Loucy (cell line): ENCODE data around the gene HDAC10.
A peak's percentile ranks its signal among the peaks of the same experiment; 100 is the strongest.

Source experiments
- H2AFZ ChIP-seq: fragments of 200-600 bp; sonication (generic); 2 replicates; pipeline ENCODE4 v1.6.0; 2016; ENCODE audit warnings: antibody characterized with exemption, mild to moderate bottlenecking, low read length, moderate library complexity
- H3F3A ChIP-seq: fragments of 200-600 bp; 2 replicates; pipeline ENCODE4 v1.6.0; 2016; ENCODE audit warnings: antibody characterized with exemption, low read depth, mild to moderate bottlenecking
- H3K27me3 ChIP-seq: fragments of 200-600 bp; sonication (generic); 2 replicates; pipeline ENCODE4 v1.6.1; 2014; ENCODE audit warnings: low read length, mild to moderate bottlenecking; ENCODE audit not compliant: insufficient read depth, poor library complexity, severe bottlenecking
- H3K36me3 ChIP-seq: fragments of 200-600 bp; sonication (generic); 2 replicates; pipeline ENCODE4 v1.6.1; 2016; ENCODE audit warnings: low read length; ENCODE audit not compliant: insufficient read depth
- H3K4me1 ChIP-seq: fragments of 200-600 bp; sonication (generic); 2 replicates; pipeline ENCODE4 v1.5.1; 2014; ENCODE audit warnings: low read length, mild to moderate bottlenecking; ENCODE audit not compliant: insufficient read depth, poor library complexity, severe bottlenecking
- H3K4me2 ChIP-seq: fragments of 200-600 bp; sonication (generic); 2 replicates; pipeline ENCODE4 v1.6.0; 2014; ENCODE audit warnings: antibody characterized with exemption, low read length, low read depth, mild to moderate bottlenecking; ENCODE audit not compliant: poor library complexity, severe bottlenecking
- H3K4me3 ChIP-seq: fragments of 200-600 bp; sonication (generic); 2 replicates; pipeline ENCODE4 v1.5.1; 2014; ENCODE audit warnings: low read length, mild to moderate bottlenecking, mixed read lengths; ENCODE audit not compliant: poor library complexity, severe bottlenecking
- H3K79me2 ChIP-seq: fragments of 200-600 bp; sonication (generic); 2 replicates; pipeline ENCODE4 v1.6.1; 2014; ENCODE audit warnings: low read length; ENCODE audit not compliant: insufficient read depth
- H3K9ac ChIP-seq: fragments of 200-600 bp; sonication (generic); 2 replicates; pipeline ENCODE4 v1.6.0; 2014; ENCODE audit warnings: mild to moderate bottlenecking, low read depth, low read length, moderate library complexity; ENCODE audit not compliant: poor library complexity, severe bottlenecking
- H3K9me2 ChIP-seq: fragments of 200-600 bp; sonication (generic); replicated peaks from 2 replicates; pipeline ENCODE4 v1.6.1; 2016; ENCODE audit warnings: low read depth, low read length, mixed read lengths
- H3K9me3 ChIP-seq: fragments of 200-600 bp; sonication (generic); 2 replicates; pipeline ENCODE4 v1.6.1; 2014; ENCODE audit warnings: mild to moderate bottlenecking, antibody characterized with exemption, low read length, low read depth; ENCODE audit not compliant: insufficient read depth
- H4K20me1 ChIP-seq: fragments of 200-600 bp; sonication (generic); 2 replicates; pipeline ENCODE4 v1.6.0; 2014; ENCODE audit warnings: antibody characterized with exemption, low read length, mild to moderate bottlenecking; ENCODE audit not compliant: insufficient read depth, poor library complexity, severe bottlenecking
- CTCF ChIP-seq: fragments of 200-600 bp; sonication (generic); conservative IDR thresholded peaks from 2 replicates; pipeline ENCODE4 v1.5.1; 2014; ENCODE audit warnings: mild to moderate bottlenecking, antibody characterized with exemption, low read length
- EZH2phosphoT487 ChIP-seq: fragments of 200-600 bp; IDR thresholded peaks from 2 replicates; pipeline ENCODE4 v1.6.1; 2018; ENCODE audit warnings: antibody characterized with exemption, mild to moderate bottlenecking, moderate library complexity, borderline replicate concordance

The HDAC10 gene

GRCh38 chr22:50252082-50253045 is 1.3 kb upstream of the HDAC10 start:
- peak overlapping the region; percentile 95; the same call in 1 of the 2 replicates for H2AFZ ChIP-seq
- H3K9me3 ChIP-seq, result no peaks in the 10 kb centered on the region
- H4K20me1 ChIP-seq, result peaks cover 17% of the 10 kb centered on the region
- peaks cover 13% of the 10 kb centered on the region; the same call in 1 of the 2 replicates for H3K79me2 ChIP-seq
- peak overlapping the region; percentile 90 for H3K4me3 ChIP-seq
- H3F3A ChIP-seq, result no peaks in the 10 kb centered on the region
- no peaks in the 10 kb centered on the region for H3K27me3 ChIP-seq
- H3K36me3 ChIP-seq, result no peaks in the 10 kb centered on the region
- peak overlapping the region; percentile 94 for H3K4me2 ChIP-seq
- H3K9ac ChIP-seq, result peak overlapping the region; percentile 94
- H3K4me1 ChIP-seq, result peaks cover 17% of the 10 kb centered on the region
- no peaks in the 10 kb centered on the region for H3K9me2 ChIP-seq
- TF ChIP-seq CTCF, result peak; percentile 79
- TF ChIP-seq EZH2phosphoT487, result no peak

- H3K9me3 ChIP-seq, result no peaks in the 10 kb centered on the region
- peak overlapping the region; percentile 95 for H2AFZ ChIP-seq
- peak overlapping the region; percentile 94 for H3K4me2 ChIP-seq
- H4K20me1 ChIP-seq, result peaks cover 17% of the 10 kb centered on the region
- H3K4me3 ChIP-seq, result peak overlapping the region; percentile 90
- TF ChIP-seq CTCF (no peak; the same call in 1 of the 2 replicates), EZH2phosphoT487 (no peak)
- peaks cover 14% of the 10 kb centered on the region; the same call in 1 of the 2 replicates for H3K79me2 ChIP-seq
- no peaks in the 10 kb centered on the region for H3F3A ChIP-seq
- no peaks in the 10 kb centered on the region for H3K36me3 ChIP-seq
- H3K4me1 ChIP-seq, result peaks cover 17% of the 10 kb centered on the region
- H3K27me3 ChIP-seq, result no peaks in the 10 kb centered on the region
- no peaks in the 10 kb centered on the region for H3K9me2 ChIP-seq
- H3K9ac ChIP-seq, result peak overlapping the region; percentile 94
Observed at GRCh38 chr22:50251477-50252081, 514 bp upstream of the HDAC10 start.

GRCh38 chr22:50250249-50250554 is 863 bp downstream of the HDAC10 start:
- Histone ChIP-seq H2AFZ (no peak overlapping the region), H4K20me1 (peaks cover 26% of the 10 kb centered on the region), H3K27me3 (no peaks in the 10 kb centered on the region), H3K4me3 (peak overlapping the region; percentile 90), H3K9me3 (no peaks in the 10 kb centered on the region), H3K36me3 (no peaks in the 10 kb centered on the region), H3K9ac (peak overlapping the region; percentile 94), H3K4me1 (peaks cover 23% of the 10 kb centered on the region), H3K4me2 (peak overlapping the region; percentile 94), H3K9me2 (no peaks in the 10 kb centered on the region), H3F3A (no peaks in the 10 kb centered on the region), H3K79me2 (peaks cover 27% of the 10 kb centered on the region; the same call in 1 of the 2 replicates)
- TF ChIP-seq CTCF, result no peak
- TF ChIP-seq EZH2phosphoT487, result no peak
